RWPE1 (cell line): ENCODE results near the gene SERPINF2.

Experiments used
- CTCF ChIA-PET: fragments of 350-600 bp; sonication (Branson Sonifier 250); formaldehyde crosslinking; extraction: SDS; loops from one replicate; lab custom pipeline; 2021; lab: Yijun Ruan, JAX
- POLR2A ChIA-PET: fragments of 400-600 bp; formaldehyde crosslinking; extraction: SDS; loops from one replicate; lab custom pipeline; 2020; ENCODE audit warnings: antibody characterized with exemption; ENCODE audit not compliant: low non-redundant PET; lab: Yijun Ruan, JAX
- DNase-seq: peaks from one replicate; pipeline ENCODE4 v3.0.0; 2012; ENCODE audit warnings: low spot score
- H3K27ac ChIP-seq: fragments of 450-650 bp; 2 replicates; pipeline ENCODE4 v1.5.1; 2017
- TF ChIP-seq, protein P1 (sequence below): fragments of 450-650 bp; conservative IDR thresholded peaks from 2 replicates; pipeline ENCODE4 v1.5.1; 2017; ENCODE audit warnings: low read depth, mild to moderate bottlenecking

Gene SERPINF2

DNA sequence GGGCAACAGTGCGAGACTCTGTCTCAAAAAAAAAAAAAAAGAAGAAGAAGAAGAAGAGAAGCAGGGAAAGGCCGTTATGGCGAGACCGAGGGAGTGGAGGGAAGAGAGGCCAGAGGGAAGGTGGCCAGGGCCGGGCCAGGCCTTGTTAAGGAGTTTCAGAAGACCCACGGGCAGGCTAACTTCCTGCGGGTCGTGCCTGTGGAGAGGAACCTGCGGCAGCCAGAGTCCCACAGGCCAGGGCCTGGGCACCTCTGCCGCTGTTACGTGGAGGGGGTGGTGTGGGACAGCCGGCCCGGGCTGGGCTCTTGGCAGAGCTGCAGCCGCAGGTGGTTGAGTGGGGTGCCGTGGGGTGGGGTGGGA lies 12.7 kb upstream of the SERPINF2 start:
- CTCF ChIA-PET: interaction anchor here (0.6 kb wide), 1 partner anchor 226 kb away, joined by 3 read pairs; no protein-coding TSS in a partner anchor
- DNase-seq: no peak
- peak overlapping the region; percentile 99 for H3K27ac ChIP-seq
- POLR2A ChIA-PET: no interaction called here
- TF ChIP-seq, protein P1, sequence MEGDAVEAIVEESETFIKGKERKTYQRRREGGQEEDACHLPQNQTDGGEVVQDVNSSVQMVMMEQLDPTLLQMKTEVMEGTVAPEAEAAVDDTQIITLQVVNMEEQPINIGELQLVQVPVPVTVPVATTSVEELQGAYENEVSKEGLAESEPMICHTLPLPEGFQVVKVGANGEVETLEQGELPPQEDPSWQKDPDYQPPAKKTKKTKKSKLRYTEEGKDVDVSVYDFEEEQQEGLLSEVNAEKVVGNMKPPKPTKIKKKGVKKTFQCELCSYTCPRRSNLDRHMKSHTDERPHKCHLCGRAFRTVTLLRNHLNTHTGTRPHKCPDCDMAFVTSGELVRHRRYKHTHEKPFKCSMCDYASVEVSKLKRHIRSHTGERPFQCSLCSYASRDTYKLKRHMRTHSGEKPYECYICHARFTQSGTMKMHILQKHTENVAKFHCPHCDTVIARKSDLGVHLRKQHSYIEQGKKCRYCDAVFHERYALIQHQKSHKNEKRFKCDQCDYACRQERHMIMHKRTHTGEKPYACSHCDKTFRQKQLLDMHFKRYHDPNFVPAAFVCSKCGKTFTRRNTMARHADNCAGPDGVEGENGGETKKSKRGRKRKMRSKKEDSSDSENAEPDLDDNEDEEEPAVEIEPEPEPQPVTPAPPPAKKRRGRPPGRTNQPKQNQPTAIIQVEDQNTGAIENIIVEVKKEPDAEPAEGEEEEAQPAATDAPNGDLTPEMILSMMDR: no peak

DNA sequence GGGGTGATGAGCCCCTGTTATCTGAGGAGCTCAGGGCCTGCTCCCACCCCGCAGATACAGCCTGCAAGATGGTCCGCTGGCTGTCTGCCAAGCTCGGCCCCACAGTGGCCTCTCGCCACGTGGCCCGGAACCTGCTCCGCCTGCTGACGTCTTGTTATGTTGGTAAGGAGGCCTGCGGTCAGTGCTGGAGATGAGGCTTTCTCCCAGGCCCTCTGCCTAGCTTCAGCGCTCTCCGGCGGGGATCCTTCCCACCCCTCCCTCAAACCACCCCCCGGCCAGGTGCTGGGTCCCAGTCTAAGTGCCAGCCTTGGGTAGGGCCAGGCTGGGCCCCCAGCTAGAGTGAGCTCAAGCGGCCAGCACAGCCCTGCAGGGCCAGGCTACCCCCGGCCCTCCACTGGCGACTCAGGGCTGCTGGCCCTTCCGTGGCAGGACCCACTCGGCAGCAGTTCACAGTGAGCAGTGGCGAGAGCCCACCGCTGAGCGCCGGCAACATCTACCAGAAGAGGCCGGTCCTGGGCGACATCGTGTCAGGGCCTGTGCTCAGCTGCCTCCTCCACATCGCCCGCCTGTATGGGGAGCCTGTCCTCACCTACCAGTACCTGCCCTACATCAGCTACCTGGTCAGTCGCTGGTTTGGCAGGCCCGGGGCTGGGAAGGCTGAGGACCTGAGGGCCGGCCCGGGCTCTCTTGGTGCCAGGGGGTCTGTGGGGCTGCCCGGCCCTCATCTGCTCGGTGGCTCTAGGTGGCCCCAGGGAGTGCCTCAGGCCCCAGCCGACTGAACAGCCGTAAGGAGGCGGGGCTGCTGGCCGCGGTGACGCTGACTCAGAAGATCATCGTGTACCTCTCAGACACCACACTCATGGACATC lies 12.1 kb upstream of the SERPINF2 start:
- CTCF ChIA-PET: interaction anchor here (0.6 to 2.1 kb wide), 3 partner anchors 9 to 226 kb away, joined by 3 to 7 read pairs (median 3); no protein-coding TSS in a partner anchor
- H3K27ac ChIP-seq: peak overlapping the region; percentile 99
- peak; percentile 60 for DNase-seq

DNA sequence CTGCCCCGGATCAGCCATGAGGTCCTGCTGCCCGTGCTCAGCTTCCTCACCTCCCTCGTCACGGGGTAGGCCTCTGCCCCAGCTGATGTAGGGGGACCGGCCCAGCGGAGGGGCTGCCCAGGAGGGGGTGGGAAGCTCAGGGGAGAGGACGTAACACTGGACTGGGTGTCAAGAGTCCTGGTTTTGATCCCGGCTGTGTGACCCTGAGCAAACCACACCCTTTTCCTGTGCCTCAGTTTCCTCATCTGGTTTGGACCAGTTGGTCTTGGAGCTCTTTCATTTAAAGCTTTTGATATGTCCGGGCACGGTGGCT lies 11.5 kb upstream of the SERPINF2 start:
- DNase-seq: no peak
- TF ChIP-seq, protein P1: no peak
- POLR2A ChIA-PET: interaction anchor here (0.5 kb wide), 1 partner anchor 39 kb away, joined by 5 read pairs; no protein-coding TSS in a partner anchor
- peak overlapping the region; percentile 99 for H3K27ac ChIP-seq
- CTCF ChIA-PET: interaction anchor here (1.0 to 2.1 kb wide), 4 partner anchors 10 to 113 kb away, joined by 3 to 7 read pairs (median 5); no protein-coding TSS in a partner anchor

More for the DNA sequence above, 12.1 kb upstream of the SERPINF2 start:
- POLR2A ChIA-PET: interaction anchor here (0.5 kb wide), 1 partner anchor 39 kb away, joined by 5 read pairs; no protein-coding TSS in a partner anchor
- TF ChIP-seq, protein P1: no peak

DNA sequence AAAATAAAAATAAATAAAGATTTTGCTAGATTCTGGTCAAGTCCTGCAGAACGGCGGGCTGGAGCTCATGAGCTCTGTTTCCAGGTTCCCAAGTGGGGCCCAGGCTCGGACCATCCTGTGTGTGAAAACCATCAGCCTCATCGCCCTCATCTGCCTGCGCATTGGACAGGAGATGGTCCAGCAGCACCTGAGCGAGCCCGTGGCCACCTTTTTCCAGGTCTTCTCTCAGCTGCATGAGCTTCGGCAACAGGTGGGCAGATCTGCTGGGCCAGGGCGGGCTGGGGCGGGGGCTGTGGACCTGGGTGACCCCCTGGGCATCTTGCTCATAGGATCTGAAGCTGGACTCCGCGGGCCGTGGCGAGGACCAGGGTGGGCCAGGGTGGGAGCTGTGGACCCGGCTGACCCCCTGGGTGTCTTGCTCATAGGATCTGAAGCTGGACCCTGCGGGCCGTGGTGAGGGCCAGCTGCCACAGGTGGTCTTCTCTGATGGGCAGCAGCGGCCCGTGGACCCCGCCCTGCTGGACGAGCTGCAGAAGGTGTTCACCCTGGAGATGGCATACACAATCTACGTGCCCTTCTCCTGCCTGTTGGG lies 10.3 kb upstream of the SERPINF2 start:
- TF ChIP-seq, protein P1: no peak
- no peak for DNase-seq
- peak overlapping the region; percentile 99 for H3K27ac ChIP-seq
- CTCF ChIA-PET: interaction anchor here (0.6 to 2.1 kb wide), 4 partner anchors 11 to 123 kb away, joined by 3 to 8 read pairs (median 7); no protein-coding TSS in a partner anchor
- POLR2A ChIA-PET: interaction anchor here (0.6 kb wide), 1 partner anchor 45 kb away, joined by 4 read pairs; no protein-coding TSS in a partner anchor

DNA sequence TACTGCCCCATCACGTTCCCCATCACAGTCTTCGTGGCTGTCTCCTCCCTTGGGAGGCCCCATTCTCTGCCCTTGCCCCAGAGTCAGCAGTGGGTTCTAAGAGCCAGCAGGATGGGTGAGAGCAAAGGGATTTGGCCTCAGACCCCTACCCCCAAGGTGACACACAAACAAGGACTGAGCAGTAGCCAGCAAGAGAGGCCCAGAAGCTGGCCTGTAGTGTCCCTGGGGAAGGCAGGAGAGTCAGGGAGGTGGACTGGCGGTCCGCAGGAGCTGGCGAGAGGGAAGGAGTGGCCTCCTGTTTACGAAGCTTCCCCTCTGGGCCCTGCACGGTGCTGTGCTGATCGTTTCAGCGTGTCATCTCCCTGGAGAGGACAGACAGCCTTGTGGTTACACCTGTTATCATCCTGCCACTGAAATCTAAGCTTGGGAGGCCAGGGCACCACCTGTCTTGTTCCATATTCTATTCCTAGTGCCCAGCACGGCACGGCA lies 9.8 kb upstream of the SERPINF2 start:
- no peak for DNase-seq
- POLR2A ChIA-PET: no interaction called here
- CTCF ChIA-PET: interaction anchor here (1.5 kb wide), 1 partner anchor 13 kb away, joined by 7 read pairs; no protein-coding TSS in a partner anchor

DNA sequence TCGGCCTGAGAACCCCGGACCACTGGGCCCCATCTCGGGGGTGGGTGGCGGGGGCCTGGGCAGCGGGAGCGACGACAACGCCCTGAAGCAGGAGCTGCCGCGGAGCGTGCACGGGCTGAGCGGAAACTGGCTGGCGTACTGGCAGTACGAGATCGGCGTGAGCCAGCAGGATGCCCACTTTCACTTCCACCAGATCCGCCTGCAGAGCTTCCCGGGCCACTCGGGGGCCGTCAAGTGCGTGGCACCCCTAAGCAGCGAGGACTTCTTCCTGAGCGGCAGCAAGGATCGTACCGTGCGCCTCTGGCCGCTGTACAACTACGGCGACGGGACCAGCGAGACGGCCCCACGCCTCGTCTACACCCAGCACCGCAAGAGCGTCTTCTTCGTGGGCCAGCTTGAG lies 8.9 kb upstream of the SERPINF2 start:
- POLR2A ChIA-PET: no interaction called here
- TF ChIP-seq, protein P1: no peak
- peak overlapping the region; percentile 99 for H3K27ac ChIP-seq
- DNase-seq: no peak
- CTCF ChIA-PET: no interaction called here

More for the DNA sequence above, 9.8 kb upstream of the SERPINF2 start:
- H3K27ac ChIP-seq: peak overlapping the region; percentile 99
- TF ChIP-seq, protein P1: no peak
